ENCODE measurements around the gene PITRM1. TPM values are rescaled to one million over a fixed set of nuclear protein-coding genes. Genes with fewer than 3 reads are reported as not detected.

PITRM1 gene
- total RNA-seq, 6 experiments from 2014 or later = 40.7 to 59.5 (median 49.7) TPM

DNA sequence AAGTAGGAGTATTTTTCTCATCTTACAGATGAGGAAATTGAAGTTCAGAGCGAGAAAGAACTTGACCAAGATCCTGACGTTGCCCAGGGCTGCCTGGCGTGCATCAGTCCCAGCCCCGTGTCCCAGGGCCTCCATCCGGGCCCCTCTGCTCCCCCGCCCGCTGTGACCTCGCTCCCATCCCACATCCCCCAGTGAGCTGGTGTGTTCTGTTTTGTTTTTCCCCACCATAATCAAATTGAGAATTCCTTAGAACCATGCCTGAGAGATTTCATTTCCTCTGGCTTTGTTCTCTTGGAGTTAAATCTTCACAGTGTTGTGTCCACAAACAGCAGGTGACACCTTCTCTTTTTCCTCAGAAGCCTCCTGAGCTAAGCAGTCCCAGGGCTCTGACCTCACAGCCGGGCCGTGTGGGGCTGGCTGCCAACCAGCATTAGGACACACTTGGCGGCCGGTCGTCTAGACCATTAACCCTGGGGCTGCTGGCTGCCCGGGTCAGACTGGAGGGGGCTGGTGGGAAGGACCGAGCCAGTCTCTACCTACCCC, 60.9 kb downstream of the PITRM1 start:
- peak; percentile 76 to 82 (median 80) for DNase-seq

DNA sequence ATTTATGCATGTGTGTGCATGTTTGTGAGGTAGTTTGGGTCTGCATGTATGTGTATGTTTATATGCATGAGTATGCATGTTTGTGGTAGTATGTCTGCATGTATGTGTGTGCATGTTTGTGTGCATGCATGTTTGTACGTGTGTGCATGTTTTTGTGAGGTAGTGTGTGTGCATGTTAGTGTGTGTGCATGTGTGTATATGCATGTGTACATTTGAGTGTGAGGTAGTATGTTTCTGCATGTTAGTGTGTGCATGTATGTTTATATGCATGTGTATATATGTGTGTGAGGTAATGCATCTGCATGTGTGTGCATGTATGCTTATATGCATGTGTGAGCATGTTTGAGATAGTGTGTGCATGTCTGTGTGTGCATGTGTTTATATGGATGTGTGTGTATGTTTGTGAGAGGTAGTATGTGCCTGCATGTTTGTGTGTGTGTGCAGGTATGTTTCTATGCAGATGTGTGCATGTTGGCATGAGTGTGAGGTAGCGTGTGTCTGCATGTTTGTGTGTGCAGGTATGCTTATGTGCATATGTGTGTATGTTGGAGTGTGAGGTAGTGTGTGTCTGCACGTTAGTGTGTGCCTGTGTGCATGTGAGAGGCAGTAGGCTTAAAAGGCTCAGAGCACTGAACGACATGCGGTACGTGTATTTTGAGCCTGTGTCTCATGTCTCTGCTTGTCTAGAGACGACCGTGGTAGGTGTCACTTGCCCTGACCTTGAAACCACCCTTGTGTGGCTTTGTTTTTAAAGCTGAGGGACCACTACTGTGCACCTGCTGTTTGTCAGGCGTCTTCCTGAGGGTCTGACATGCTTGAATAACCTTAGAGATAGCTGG, 61.6 kb downstream of the PITRM1 start:
- H3K27me3 ChIP-seq = no peaks in the 10 kb centered on the region
- H3K4me1 ChIP-seq = peaks cover 0 to 15% (median 6%) of the 10 kb centered on the region in 4 donors
- H3K9me3 ChIP-seq = no peaks in the 10 kb centered on the region
- no peak overlapping the region for H3K27ac ChIP-seq
- no peak overlapping the region for H3K4me3 ChIP-seq
- DNase-seq = no peak
- H3K36me3 ChIP-seq = no peaks in the 10 kb centered on the region
- ATAC-seq = no peak
- intact Hi-C loops (cut with DNase I) = no loop called here
- WGBS (ENCODE audit: insufficient coverage, low coverage, low lambda C conversion rate, missing lambda C conversion rate) = 49% methylated on average over 5 of the region's 9 CpGs
- no peak for TF ChIP-seq POLR2A (IDR thresholded peaks at IDR 0.05)
- TF ChIP-seq, protein P1, sequence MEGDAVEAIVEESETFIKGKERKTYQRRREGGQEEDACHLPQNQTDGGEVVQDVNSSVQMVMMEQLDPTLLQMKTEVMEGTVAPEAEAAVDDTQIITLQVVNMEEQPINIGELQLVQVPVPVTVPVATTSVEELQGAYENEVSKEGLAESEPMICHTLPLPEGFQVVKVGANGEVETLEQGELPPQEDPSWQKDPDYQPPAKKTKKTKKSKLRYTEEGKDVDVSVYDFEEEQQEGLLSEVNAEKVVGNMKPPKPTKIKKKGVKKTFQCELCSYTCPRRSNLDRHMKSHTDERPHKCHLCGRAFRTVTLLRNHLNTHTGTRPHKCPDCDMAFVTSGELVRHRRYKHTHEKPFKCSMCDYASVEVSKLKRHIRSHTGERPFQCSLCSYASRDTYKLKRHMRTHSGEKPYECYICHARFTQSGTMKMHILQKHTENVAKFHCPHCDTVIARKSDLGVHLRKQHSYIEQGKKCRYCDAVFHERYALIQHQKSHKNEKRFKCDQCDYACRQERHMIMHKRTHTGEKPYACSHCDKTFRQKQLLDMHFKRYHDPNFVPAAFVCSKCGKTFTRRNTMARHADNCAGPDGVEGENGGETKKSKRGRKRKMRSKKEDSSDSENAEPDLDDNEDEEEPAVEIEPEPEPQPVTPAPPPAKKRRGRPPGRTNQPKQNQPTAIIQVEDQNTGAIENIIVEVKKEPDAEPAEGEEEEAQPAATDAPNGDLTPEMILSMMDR (IDR thresholded peaks at IDR 0.05) = no peak

More for the DNA sequence above, 60.9 kb downstream of the PITRM1 start:
- H3K27ac ChIP-seq = no peak overlapping the region
- intact Hi-C loops (cut with DNase I) = no loop called here
- no peak overlapping the region for H3K4me3 ChIP-seq
- no peak for TF ChIP-seq POLR2A (IDR thresholded peaks at IDR 0.05)
- TF ChIP-seq, protein P1 (IDR thresholded peaks at IDR 0.05) = no peak
- 51% methylated on average over 6 of the region's 15 CpGs for WGBS (ENCODE audit: insufficient coverage, low coverage, low lambda C conversion rate, missing lambda C conversion rate)
- ATAC-seq = peak; percentile 60 to 84 (median 76)
- H3K36me3 ChIP-seq = no peaks in the 10 kb centered on the region
- no peaks in the 10 kb centered on the region for H3K27me3 ChIP-seq
- no peaks in the 10 kb centered on the region for H3K9me3 ChIP-seq
- H3K4me1 ChIP-seq = peaks cover 0 to 15% (median 6%) of the 10 kb centered on the region in 4 donors

DNA sequence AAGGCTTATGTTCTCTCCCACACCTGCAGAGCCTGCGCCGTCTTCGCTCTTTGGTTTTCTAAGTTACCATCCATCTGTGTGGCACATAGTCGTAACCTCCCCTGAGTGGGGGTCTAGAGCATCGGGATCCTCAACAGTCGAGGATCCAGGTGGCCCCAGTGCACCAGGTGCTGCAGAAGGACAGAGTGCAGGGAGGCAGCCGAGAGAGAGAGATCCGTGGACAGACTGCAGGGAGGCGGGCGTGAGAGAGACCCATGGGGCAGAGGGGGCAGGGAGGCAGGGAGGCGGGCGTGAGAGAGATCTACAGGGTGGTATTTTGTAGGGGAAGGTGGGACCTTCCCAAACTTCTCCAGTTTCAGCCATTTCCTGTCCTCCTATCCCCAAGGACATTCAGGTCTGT, 62.9 kb downstream of the PITRM1 start:
- Histone ChIP-seq H3K27ac (no peak overlapping the region), H3K27me3 (no peaks in the 10 kb centered on the region), H3K4me3 (no peak overlapping the region), H3K4me1 (peaks cover 0 to 15% (median 6%) of the 10 kb centered on the region in 4 donors), H3K36me3 (no peaks in the 10 kb centered on the region), H3K9me3 (no peaks in the 10 kb centered on the region)
- ATAC-seq (no peak), DNase-seq (no peak)
- no peak for TF ChIP-seq POLR2A (IDR thresholded peaks at IDR 0.05)
- TF ChIP-seq, protein P1 (IDR thresholded peaks at IDR 0.05) = no peak
- 91% methylated on average over 7 of the region's 12 CpGs for WGBS (ENCODE audit: insufficient coverage, low coverage, low lambda C conversion rate, missing lambda C conversion rate)
- intact Hi-C loops (cut with DNase I) = no loop called here

DNA sequence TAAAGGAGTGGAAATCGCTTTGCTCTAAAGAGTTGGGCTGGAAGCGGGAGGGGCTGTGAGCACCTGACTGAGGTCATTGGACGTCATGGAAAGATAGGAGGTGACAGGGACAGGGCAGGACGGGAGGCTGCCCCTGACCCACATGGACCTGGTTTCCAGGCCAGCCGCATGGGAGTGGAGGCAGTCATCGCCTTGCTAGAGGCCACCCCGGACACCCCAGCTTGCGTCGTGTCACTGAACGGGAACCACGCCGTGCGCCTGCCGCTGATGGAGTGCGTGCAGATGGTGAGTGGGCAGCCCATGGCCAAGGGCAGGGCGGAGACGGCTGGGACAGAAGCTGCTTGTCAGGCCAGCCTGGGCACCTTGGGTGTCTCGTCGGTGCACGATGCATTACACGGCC, 63.4 kb downstream of the PITRM1 start:
- Histone ChIP-seq H3K27me3 (no peaks in the 10 kb centered on the region), H3K4me1 (peaks cover 0 to 15% (median 6%) of the 10 kb centered on the region in 4 donors), H3K27ac (no peak overlapping the region), H3K4me3 (no peak overlapping the region), H3K9me3 (no peaks in the 10 kb centered on the region), H3K36me3 (no peaks in the 10 kb centered on the region)
- intact Hi-C loops (cut with DNase I) = no loop called here
- 100% methylated on average over 4 of the region's 21 CpGs for WGBS (ENCODE audit: insufficient coverage, low coverage, low lambda C conversion rate, missing lambda C conversion rate)
- no peak for DNase-seq
- ATAC-seq = no peak
- TF ChIP-seq, protein P1 (IDR thresholded peaks at IDR 0.05) = no peak
- TF ChIP-seq POLR2A (IDR thresholded peaks at IDR 0.05) = no peak
